Stimulated activated memory B cell treated with anti-CD40 and anti-IgM and Interleukin-4, amounts not matched to agents 10 μg/mL and 1 μg/mL and 100 μg/mL, for 72 hours (primary cell): ENCODE results near the gene SMYD3.
"Not testable (repeated sequence)": the region's sequence is repeated elsewhere in the genome, so short reads cannot be mapped to it uniquely, and the experiment has no call there.

Source experiments
- ATAC-seq: fragments of 150-1000 bp; cut with Tn5 transposase; 2 replicates; pipeline ENCODE4 v1.10.0; 2021
- H3K27ac Mint-ChIP-seq: one replicate; pipeline ENCODE4 v1.8.0; 2022; ENCODE audit warnings: mild to moderate bottlenecking, mixed read lengths
- H3K27me3 Mint-ChIP-seq: one replicate; pipeline ENCODE4 v1.8.0; 2022; ENCODE audit warnings: mixed read lengths
- H3K36me3 Mint-ChIP-seq: one replicate; pipeline ENCODE4 v1.8.0; 2022; ENCODE audit warnings: mixed read lengths
- H3K4me1 Mint-ChIP-seq: one replicate; pipeline ENCODE4 v1.8.0; 2022; ENCODE audit warnings: mixed read lengths
- H3K4me3 Mint-ChIP-seq: one replicate; pipeline ENCODE4 v1.8.0; 2022; ENCODE audit warnings: mild to moderate bottlenecking, moderate library complexity, mixed read lengths
- H3K9me3 Mint-ChIP-seq: one replicate; pipeline ENCODE4 v1.8.0; 2022; ENCODE audit warnings: mixed read lengths

SMYD3 gene

DNA sequence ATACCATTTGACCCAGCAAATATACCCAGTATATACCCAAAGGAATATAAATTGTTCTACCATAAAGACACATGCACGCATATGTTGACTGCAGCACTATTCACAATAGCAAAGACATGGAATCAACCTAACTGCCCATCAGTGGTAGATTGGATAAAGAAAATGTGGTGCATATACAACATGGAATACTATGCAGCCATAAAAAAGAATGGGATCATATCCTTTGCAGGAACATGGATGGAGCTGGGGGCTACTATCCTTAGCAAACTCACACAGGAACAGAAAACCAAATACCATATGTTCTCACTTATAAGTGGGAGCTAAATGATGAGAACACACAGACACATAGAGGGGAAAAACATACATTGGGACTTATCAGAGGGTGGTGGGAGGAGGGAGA lies 766.7 kb downstream of the SMYD3 start:
- H3K27ac Mint-ChIP-seq, H3K4me3 Mint-ChIP-seq, H3K9me3 Mint-ChIP-seq, ATAC-seq, H3K27me3 Mint-ChIP-seq, H3K4me1 Mint-ChIP-seq: not testable (repeated sequence)
- peaks cover 12% of the 10 kb centered on the region for H3K36me3 Mint-ChIP-seq

DNA sequence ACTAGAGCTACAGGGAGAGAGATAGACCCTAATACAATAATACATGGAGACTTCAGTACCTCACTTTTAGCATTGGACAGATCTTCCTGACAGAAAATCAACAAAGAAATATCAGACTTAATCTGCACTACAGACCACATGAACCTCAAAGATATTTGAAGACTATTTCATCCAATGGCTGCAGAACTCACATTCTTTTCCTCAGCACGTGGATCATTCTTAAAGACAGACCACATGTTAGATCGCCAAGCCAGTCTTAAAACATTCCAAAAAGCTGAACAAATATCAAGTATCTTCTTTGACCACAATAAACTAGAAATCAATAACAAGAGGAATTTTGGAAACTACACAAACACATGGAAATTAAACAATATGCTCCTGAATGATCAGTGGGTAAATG lies 776.3 kb downstream of the SMYD3 start:
- Mint-ChIP-seq H3K36me3 (peaks cover 54% of the 10 kb centered on the region), H3K27ac (no peak overlapping the region), H3K27me3 (no peaks in the 10 kb centered on the region), H3K9me3 (peaks cover 45% of the 10 kb centered on the region), H3K4me1 (peaks cover 12% of the 10 kb centered on the region), H3K4me3 (no peak overlapping the region)
- no peak for ATAC-seq

- H3K36me3 Mint-ChIP-seq: peaks cover 63% of the 10 kb centered on the region
- not testable (repeated sequence) for ATAC-seq, H3K4me3 Mint-ChIP-seq, H3K4me1 Mint-ChIP-seq, H3K27ac Mint-ChIP-seq, H3K27me3 Mint-ChIP-seq
- H3K9me3 Mint-ChIP-seq: peaks cover 37% of the 10 kb centered on the region
Measured at GRCh38 chr1:245728035-245728434, 779.0 kb downstream of the SMYD3 start.

DNA sequence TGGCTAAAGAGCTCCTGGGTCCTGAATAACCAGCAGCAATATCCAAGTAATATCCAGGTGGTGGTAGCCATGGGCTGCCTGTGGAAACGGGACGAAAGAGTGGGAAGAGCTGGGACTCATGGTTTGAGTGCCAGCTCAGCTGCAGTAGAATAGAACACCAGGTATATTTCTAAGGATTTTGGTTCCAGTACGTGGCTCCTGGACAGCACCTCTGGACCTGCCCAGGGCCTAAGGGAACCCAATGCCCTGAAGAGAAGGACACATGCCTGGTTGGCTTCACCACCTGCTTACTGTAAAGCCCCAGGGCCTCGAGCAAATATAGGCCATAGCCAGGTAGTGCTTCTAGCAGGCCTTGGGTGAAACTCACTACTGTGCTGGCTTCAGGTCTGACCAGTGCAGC lies 785.6 kb downstream of the SMYD3 start:
- H3K36me3 Mint-ChIP-seq: peaks cover 17% of the 10 kb centered on the region
- ATAC-seq: no peak
- no peak overlapping the region for H3K27ac Mint-ChIP-seq
- H3K9me3 Mint-ChIP-seq: peaks cover 7% of the 10 kb centered on the region
- H3K4me3 Mint-ChIP-seq: no peak overlapping the region
- no peaks in the 10 kb centered on the region for H3K27me3 Mint-ChIP-seq
- H3K4me1 Mint-ChIP-seq: no peaks in the 10 kb centered on the region

- H3K36me3 Mint-ChIP-seq: no peaks in the 10 kb centered on the region
- no peak for ATAC-seq
- H3K4me1 Mint-ChIP-seq: peaks cover 9% of the 10 kb centered on the region
- no peak overlapping the region for H3K4me3 Mint-ChIP-seq
- peaks cover 4% of the 10 kb centered on the region for H3K9me3 Mint-ChIP-seq
- no peak overlapping the region for H3K27ac Mint-ChIP-seq
- no peaks in the 10 kb centered on the region for H3K27me3 Mint-ChIP-seq
Measured at GRCh38 chr1:245718951-245719350, 788.1 kb downstream of the SMYD3 start.

- no peak overlapping the region for H3K27ac Mint-ChIP-seq
- no peaks in the 10 kb centered on the region for H3K36me3 Mint-ChIP-seq
- peaks cover 4% of the 10 kb centered on the region for H3K9me3 Mint-ChIP-seq
- no peak for ATAC-seq
- H3K4me3 Mint-ChIP-seq: no peak overlapping the region
- no peaks in the 10 kb centered on the region for H3K27me3 Mint-ChIP-seq
- peaks cover 9% of the 10 kb centered on the region for H3K4me1 Mint-ChIP-seq
Measured at GRCh38 chr1:245718123-245718522, 789.0 kb downstream of the SMYD3 start.

- no peak for ATAC-seq
- peaks cover 4% of the 10 kb centered on the region for H3K9me3 Mint-ChIP-seq
- H3K27ac Mint-ChIP-seq: no peak overlapping the region
- peaks cover 9% of the 10 kb centered on the region for H3K4me1 Mint-ChIP-seq
- peaks cover under 1% of the 10 kb centered on the region for H3K27me3 Mint-ChIP-seq
- no peaks in the 10 kb centered on the region for H3K36me3 Mint-ChIP-seq
- no peak overlapping the region for H3K4me3 Mint-ChIP-seq
Measured at GRCh38 chr1:245717611-245718010, 789.5 kb downstream of the SMYD3 start.

DNA sequence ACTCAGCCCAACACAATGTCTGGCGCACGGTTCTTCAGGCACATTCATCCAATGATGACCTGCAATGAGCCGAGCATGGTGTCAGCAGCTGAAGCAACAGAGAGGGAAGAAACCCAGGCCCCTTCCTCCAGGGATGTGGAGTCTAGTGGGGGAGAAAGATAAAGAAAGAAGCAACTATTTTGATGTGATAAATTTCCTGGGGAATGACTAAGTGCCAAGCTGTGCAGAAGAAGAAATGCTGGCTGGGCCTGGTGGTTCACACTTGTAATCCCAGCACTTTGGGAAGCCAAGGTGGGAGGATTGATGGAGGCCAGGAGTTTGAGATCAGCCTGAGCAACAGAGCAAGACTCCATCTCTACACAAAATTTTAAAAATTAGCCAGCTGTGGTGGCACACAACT lies 790.5 kb downstream of the SMYD3 start:
- no peak for ATAC-seq
- Mint-ChIP-seq H3K27ac (no peak overlapping the region), H3K4me3 (no peak overlapping the region), H3K9me3 (peaks cover 4% of the 10 kb centered on the region), H3K27me3 (peaks cover 11% of the 10 kb centered on the region), H3K36me3 (no peaks in the 10 kb centered on the region), H3K4me1 (peaks cover 9% of the 10 kb centered on the region)

DNA sequence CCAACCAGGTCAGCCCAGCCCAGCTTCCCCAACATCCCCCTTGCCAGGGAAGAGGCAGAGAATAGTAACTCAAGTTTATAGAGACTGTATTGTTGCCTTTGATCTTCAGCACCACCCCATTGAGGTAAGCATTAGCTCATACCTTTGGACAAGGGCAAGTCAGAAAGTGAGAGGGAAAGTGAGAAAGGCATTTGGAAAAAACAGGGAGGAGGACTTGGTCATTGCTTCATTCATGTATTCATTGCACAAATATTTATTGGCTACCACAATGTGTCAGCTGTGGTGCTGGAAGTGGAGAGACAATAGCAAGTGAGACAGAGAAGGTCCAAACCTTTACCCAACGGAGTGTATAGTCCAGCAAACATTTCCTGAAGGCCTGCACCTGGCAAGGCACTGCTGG lies 791.1 kb downstream of the SMYD3 start:
- Mint-ChIP-seq H3K27ac (no peak overlapping the region), H3K4me3 (no peak overlapping the region), H3K27me3 (peaks cover 17% of the 10 kb centered on the region), H3K36me3 (no peaks in the 10 kb centered on the region), H3K9me3 (peaks cover 4% of the 10 kb centered on the region), H3K4me1 (peaks cover 9% of the 10 kb centered on the region)
- no peak for ATAC-seq

DNA sequence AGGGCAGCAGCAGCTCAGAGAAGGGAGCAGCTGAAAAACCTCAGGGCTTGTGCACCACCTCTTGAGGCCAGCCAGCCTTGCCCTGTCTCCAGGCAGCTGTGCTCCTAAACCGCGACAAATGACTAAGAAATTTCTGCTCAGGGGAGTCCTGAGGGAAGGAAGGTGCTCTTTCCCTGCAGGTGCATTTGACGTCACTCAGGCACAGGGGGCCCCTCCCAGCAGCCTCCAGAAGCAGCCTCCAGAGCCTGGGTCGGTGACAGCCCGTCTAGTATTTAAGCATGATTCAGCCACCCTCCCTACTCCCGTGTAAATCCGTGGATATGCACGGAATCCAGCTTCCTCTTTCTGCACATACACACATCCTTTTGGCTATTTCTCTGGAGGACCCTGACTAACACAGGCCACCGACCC lies 791.8 kb downstream of the SMYD3 start:
- ATAC-seq: no peak
- Mint-ChIP-seq H3K4me3 (no peak overlapping the region), H3K4me1 (peaks cover 9% of the 10 kb centered on the region), H3K27ac (no peak overlapping the region), H3K36me3 (peaks cover under 1% of the 10 kb centered on the region), H3K9me3 (peaks cover 4% of the 10 kb centered on the region), H3K27me3 (peaks cover 24% of the 10 kb centered on the region)

GRCh38 chr1:245714027-245714426 lies 793.1 kb downstream of the SMYD3 start:
- not testable (repeated sequence) for H3K4me3 Mint-ChIP-seq, ATAC-seq, H3K4me1 Mint-ChIP-seq, H3K9me3 Mint-ChIP-seq, H3K36me3 Mint-ChIP-seq, H3K27ac Mint-ChIP-seq
- peaks cover 28% of the 10 kb centered on the region for H3K27me3 Mint-ChIP-seq

DNA sequence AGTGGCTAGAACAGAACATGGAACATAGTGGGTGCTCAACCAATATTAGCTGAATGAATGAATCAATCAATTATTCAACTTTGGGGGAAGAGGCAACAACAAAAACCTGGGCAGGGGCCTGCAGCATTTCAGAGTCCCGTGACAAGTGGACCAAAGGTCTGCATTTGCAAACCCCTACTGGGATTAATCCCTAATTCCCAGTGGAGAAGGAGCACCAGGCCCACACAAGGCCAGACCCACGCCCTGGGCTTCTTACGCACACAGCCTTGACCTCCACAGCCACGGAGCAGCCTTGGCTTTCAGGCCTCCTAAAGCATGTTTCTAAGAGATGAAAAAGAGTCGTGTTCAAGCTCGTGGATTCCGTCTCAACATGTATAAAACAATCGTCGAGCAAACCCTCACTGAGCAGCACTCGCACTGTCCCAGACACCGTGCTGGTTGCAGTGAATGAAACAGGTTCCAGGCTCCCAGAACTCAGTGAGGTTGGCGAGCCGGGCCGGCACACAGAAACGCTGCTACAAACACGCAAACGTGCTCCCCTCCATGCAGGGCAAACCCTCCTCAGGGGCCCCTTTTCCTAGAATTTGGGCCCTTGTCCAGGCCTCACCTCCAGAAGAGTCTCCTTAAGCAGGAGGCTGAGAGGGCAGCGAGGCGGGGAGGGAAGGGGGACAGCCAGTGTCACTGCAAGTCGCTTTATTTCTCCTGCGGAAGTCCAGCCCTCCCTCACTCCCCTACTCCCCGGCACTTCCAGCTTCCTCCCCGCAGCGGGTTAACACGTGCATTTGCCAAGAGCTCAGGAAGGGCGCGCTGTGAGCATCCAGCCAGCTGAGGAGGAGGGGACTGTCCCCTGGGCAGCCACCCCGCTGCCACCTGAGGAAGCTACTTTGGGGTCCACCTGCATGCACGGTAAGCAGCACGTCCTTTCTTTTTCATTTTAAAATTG lies 795.8 kb downstream of the SMYD3 start:
- Mint-ChIP-seq H3K27me3 (peaks cover 28% of the 10 kb centered on the region), H3K4me1 (peaks cover 9% of the 10 kb centered on the region), H3K27ac (no peak overlapping the region), H3K36me3 (peaks cover 10% of the 10 kb centered on the region), H3K4me3 (no peak overlapping the region), H3K9me3 (no peaks in the 10 kb centered on the region)
- ATAC-seq: no peak

GRCh38 chr1:245707941-245708340 lies 799.1 kb downstream of the SMYD3 start:
- H3K27ac Mint-ChIP-seq: no peak overlapping the region
- H3K4me1 Mint-ChIP-seq: no peaks in the 10 kb centered on the region
- no peak overlapping the region for H3K4me3 Mint-ChIP-seq
- no peaks in the 10 kb centered on the region for H3K9me3 Mint-ChIP-seq
- peaks cover 28% of the 10 kb centered on the region for H3K27me3 Mint-ChIP-seq
- no peak for ATAC-seq
- peaks cover 32% of the 10 kb centered on the region for H3K36me3 Mint-ChIP-seq

- H3K36me3 Mint-ChIP-seq: peaks cover 43% of the 10 kb centered on the region
- no peak for ATAC-seq
- H3K4me3 Mint-ChIP-seq: no peak overlapping the region
- no peaks in the 10 kb centered on the region for H3K9me3 Mint-ChIP-seq
- H3K4me1 Mint-ChIP-seq: peaks cover 3% of the 10 kb centered on the region
- H3K27ac Mint-ChIP-seq: no peak overlapping the region
- H3K27me3 Mint-ChIP-seq: no peaks in the 10 kb centered on the region
Measured at GRCh38 chr1:245704765-245705164, 802.3 kb downstream of the SMYD3 start.

DNA sequence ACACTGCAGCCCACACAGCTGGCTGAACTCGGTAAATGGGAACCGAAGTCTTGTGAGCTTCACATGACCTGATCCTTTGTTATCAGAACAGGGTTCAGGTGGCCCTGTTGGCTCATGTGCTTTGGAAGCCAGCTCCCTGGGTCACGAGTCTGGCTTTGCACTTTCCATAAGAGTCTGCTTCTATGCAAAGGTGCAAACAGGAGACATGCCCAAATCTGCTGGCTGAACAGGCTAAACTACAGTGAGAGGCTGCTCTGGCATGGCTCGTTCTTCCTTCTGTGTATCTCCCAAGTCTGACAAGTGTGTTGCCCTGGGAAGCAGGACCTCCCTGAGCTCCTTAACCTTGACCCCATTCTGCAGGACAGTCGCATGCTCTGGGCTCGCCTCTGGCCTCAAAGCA lies 802.7 kb downstream of the SMYD3 start:
- peaks cover 7% of the 10 kb centered on the region for H3K4me1 Mint-ChIP-seq
- ATAC-seq: no peak
- no peak overlapping the region for H3K4me3 Mint-ChIP-seq
- no peaks in the 10 kb centered on the region for H3K27me3 Mint-ChIP-seq
- peaks cover 47% of the 10 kb centered on the region for H3K36me3 Mint-ChIP-seq
- no peaks in the 10 kb centered on the region for H3K9me3 Mint-ChIP-seq
- H3K27ac Mint-ChIP-seq: no peak overlapping the region

GRCh38 chr1:245702346-245702745 lies 804.7 kb downstream of the SMYD3 start:
- ATAC-seq: no peak
- H3K9me3 Mint-ChIP-seq: no peaks in the 10 kb centered on the region
- H3K36me3 Mint-ChIP-seq: peaks cover 60% of the 10 kb centered on the region
- H3K27ac Mint-ChIP-seq: no peak overlapping the region
- H3K4me1 Mint-ChIP-seq: peaks cover 23% of the 10 kb centered on the region
- no peak overlapping the region for H3K4me3 Mint-ChIP-seq
- no peaks in the 10 kb centered on the region for H3K27me3 Mint-ChIP-seq
